Measurements from ENCODE around the gene NPR1.
A peak's percentile ranks its signal among the peaks of the same experiment; 100 is the strongest.

Gene NPR1

DNA sequence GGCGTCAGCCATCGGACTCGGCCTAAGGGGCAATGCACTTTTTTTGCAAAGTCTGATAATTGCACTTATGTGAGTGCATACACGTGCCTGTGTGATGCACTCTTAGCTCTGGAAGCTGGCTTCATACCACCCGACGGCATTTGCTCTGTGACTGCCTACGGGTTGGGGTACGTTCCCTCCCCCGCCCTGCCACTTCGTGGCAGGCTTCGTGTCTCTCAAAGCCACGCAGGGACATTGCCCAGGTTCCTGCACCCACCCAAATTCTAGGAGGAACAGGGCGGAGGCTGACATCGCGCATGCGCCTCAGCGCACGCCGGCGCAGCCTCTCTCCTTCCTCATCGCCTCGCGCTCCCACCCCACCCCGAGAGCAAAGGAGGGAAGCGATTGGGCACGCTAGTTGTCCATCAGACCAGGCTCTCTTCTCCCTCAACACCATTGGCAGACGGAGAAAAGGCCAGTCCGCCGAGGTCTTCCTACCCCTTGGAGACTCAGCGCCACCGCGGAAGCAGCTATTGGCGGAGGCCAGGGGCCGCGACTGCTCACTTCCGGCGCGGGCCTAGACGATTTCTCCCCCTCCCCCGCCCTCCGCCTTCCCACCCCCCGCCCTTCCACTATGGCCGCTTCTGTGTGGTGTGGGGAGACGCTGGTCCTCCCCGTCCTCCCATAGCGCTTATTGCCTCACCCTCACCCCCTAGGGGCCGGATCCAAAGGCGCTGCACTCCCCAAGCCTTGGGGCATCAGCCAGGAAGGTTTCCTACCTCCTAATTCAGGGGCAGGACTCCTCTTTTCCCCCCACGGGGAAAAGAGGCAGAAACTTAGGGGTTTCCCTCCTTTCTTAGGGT, 49.2 kb downstream of the NPR1 start, which contains the start of gene INTS3:
Gene INTS3, plus strand, starts transcription at position 588 of the 842 bp plus-strand sequence. CDS start 585 bp downstream, outside the sequence.
- DNase-seq (ENCODE audit: low spot score): peak; percentile 98

DNA sequence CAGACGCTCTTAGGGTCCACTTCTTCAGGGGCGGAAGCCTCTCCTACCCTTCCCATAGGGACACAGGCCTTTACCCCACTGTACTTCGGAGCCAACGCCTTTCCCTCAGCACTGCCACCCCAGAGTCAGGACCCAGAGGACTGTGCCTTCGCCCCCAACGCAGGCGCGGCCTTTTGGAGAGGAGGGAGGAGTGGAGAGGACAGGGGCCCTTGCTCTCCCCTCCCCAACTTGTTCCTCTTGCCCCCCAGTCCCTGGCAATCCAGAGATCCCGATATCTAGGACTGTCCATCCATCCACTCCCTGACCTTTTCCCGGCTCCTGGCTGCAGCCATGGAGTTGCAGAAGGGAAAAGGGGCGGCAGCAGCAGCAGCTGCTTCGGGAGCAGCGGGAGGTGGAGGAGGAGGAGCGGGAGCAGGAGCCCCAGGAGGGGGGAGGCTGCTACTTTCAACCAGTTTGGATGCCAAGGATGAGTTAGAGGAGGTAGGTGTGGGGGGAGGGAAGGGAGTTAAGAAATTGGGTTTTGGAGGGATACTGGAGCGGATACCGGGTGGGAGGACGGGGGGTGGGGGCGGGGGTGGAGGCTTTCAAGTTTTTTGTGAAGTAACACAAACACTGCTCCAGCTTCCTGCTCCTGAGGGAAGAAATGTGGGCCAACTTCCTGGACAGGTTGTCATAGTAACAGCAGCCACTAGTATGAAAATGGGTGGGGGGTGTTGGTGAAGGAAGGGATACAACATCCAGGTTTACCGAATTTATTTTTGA, 50.0 kb downstream of the NPR1 start:
- peak; percentile 49 for DNase-seq (ENCODE audit: low spot score)

DNA sequence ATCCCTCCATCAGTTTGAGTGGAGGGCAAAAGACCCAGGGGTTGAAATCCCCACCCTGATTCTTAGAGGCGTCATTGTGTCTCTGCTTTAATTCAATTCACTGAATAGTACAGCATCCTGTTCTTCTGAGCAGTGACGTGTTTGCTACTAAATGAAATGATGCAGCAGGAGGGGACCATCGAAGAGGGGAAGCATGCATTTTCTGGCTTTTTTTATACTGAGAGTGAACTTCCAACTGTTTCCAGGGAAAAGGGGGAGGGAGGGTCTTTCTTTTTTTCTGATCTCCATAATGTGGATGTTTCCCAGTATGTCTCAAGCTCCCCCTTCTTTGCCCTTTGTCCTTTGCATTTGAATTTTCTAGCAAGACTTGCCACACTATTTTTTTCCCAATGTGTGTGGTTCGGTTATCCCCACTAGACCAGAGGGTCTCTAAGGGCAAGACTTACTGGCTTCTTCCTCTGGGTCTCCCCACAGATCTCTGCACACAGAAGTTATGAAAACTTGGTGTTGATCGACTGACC, 52.0 kb downstream of the NPR1 start:
- no peak for DNase-seq (ENCODE audit: low spot score)

DNA sequence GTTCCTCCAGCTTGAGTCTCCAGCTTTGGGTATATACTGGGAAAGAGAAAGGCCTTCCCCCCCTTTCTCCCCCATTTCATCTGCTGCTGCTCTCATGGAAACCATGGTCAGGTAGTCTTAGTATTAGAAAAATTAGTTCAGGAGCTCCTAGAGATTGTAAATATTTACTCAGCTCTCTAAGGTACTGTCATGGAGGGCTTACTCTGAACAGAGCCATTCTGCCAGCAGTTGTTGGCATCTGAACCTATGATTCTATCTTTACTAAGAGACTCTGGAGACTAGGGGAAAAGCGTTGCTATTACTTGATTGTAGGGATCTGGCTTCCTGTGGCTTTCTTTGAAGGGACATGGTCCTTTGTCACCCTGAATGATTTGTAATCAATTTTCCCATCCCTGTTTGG, 55.5 kb downstream of the NPR1 start:
- DNase-seq (ENCODE audit: low spot score): no peak

DNA sequence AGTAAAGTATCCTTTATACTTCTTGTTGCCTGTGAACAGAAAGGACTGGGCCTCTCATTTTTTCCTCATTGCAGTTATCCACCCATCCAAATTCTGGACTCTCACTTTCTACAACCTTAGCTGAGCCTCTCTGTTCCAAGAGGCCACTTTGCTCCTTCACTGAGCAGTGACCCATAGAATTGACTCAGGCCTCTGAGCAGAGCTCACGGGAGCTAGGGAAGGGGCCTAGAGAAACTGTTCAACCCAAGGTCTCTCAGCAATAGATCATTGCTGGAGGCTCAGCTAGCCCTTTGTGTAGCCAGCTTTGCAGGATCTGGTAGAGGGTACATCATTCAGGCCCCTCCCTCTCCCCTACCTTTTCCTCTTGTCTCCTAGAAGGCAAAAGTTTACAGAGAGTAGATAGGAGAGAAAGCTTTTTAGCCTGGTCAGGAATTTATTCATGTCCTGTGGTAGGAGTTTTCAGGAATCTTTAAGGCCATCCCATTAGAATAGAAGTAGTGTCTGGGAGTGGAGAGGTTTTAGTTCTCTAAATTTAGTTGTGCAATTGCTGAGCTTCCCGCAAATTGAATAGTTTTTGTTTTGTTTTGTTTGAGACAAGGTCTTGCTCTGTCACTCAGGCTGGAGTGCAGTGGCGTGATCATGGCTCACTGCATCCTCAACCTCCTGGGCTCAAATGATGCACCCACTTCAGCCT, 56.1 kb downstream of the NPR1 start:
- DNase-seq (ENCODE audit: low spot score): no peak

DNA sequence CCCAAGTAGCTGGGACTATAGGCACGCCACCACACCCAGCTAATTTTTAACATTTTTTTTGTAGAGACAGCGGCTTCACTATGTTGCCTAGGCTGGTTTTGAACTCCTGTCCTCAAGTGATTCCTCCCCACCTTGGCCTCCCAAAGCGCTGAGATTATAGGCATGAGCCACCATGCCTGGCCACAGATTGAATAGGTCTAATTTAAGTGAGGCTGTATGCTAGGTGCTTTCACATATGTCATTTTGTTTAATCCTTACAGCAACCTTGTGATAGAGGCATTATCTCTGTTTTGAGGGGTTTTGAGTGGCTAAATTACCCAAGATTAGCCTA, 56.6 kb downstream of the NPR1 start:
- DNase-seq (ENCODE audit: low spot score): no peak

DNA sequence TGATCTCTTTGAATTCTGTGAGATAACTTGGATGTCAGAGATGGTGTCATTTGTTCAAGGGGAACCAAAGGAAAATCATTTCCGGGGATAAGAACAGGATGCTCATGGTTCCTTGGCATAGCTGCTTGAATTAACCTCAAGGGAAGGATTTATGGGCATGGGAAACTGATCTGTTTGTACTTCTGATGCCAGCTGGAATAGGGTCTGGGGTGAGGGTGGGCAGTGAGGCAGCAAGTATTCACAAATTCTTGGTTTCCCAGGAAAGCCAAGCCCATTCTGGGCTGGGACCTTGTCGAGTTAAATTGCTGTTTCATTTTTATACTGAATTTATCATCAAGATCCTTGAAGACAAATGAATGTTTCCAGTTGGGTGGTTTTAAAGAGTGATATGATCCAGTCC, 63.5 kb downstream of the NPR1 start:
- DNase-seq (ENCODE audit: low spot score): no peak

DNA sequence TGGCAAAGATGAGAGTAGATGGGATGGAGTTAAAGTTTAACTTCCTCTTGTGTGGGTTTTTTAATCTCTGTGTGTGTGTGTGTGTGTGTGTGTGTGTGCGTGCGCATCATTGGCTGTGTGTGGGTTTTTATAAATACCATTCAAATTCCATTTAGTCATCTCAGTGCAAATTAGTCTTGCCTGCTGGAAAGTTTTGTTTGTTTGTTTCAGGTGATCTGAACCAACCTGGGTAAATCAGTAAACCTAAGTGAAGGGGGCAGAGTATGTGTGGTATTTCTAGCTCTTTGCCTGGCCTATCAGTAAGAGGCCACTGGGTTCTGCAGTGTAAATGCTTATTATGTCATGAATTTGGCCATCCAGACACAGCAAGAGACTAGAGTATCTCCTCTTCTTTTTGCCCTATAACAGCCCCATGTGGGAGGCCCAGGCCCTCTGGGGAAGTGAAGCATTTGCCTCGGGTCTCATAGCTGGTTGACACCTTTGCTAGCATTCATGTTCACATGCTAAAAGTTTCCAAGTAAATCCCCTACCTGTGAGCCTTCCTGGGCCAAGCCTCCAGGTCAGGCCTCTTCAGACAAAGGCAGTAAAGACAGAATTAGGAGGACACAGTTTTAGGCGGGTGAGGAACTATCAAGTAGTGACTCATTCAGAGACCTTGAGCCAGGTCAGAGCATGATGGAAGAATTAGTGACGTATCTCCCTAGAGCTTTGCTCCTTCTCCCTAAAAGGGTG, 64.1 kb downstream of the NPR1 start:
- no peak for DNase-seq (ENCODE audit: low spot score)
